Stomach (tissue), 4 donors: ENCODE data around the gene WDR82.

Experiments
- EP300 ChIP-seq: sonication (generic); formaldehyde crosslinking; IDR thresholded peaks from one replicate; pipeline ENCODE4 v1.6.1; 2017; ENCODE audit warnings: antibody characterized with exemption
- POLR2A ChIP-seq, 4 donors: fragments of 450-650 bp; IDR thresholded peaks; one replicate each; pipeline ENCODE4 v1.6.1; 2016; ENCODE audit warnings: antibody characterized with exemption in 4 of 4, control low read depth in 2 of 4, mild to moderate bottlenecking in 1 of 4, moderate library complexity in 1 of 4

DNA sequence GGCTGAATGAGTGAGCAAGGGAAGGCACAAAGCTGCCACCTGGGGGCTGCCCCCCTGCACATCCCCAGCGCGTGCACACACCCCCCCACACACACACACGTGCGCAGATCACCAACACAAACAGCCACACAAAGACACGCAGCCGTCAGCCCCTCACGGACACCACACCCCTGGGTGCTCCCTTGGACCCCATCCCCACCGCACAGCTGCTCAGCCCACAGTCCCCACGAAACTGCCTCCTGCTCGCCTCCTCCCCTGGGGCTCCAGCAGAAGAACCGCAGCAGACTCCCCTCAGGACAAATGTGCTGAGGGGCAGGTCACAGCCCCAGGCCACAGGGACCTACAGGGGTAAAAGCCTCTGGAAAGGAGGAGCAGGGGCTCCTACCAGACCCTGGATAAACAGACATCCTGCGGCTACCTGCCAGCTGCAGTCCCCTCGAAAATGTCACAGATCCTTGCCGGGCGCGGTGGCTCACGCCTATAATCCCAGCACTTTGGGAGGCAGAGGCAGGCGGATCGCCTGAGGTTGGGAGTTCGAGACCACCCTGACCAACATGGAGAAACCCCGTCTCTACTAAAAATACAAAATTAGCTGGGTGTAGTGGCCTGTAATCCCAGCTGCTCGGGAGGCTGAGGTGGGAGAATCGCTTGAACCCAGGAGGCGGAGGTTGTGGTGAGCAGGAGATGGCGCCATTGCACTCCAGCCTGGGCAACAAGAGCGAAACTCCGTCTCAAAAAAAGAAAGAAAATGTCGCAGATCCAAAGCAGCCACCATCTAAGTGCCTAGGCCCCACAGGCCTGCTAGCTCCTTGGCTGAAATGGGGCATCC is 46.0 kb downstream of the WDR82 start:
- no peak for TF ChIP-seq EP300
- no peak for TF ChIP-seq POLR2A (IDR thresholded peaks at IDR 0.05)
